ENCODE results near the gene EIF1AX. TPM values are rescaled to one million over a fixed set of nuclear protein-coding genes. Genes with fewer than 3 reads are reported as not detected.

The EIF1AX gene
- total and polyA plus RNA-seq, 2 of the 13 experiments (the other 11 are each of a cell fraction or from before 2014, with no cell fraction given): 35.1 to 82.7 TPM

DNA sequence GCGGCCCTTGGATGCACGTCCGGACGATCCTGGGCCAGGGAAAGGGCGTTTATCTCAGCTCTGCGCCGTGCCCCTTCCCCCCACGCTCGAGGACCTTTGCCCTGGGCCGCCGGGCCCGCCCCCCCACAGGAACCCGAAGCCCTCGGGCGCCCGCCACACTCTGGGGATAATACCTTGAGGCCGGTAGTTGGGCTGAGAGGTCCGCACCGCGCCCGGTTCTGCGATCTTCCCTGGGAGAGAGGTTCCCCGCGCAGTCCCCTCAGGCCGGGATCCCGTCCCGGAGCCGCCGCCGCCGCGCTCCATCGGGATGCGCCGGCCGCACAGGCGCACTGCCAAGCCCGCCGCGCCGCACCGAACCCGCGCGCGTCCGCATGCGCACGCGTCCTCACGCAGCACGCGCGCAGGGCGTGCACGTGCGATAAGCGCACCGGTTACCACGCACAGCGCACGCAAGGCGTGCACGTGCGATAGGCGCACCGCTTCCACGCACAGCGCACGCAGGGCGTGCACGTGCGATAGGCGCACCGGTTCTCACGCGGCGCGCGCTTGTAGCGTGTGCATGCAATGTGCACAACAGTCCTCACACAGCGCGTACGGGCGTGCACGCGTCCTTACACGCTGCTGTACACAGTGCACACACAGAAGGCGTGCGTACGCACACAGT lies 24.9 kb downstream of the EIF1AX start, which contains the start of gene MAP7D2 (continued):
- TF ChIP-seq, protein P1, sequence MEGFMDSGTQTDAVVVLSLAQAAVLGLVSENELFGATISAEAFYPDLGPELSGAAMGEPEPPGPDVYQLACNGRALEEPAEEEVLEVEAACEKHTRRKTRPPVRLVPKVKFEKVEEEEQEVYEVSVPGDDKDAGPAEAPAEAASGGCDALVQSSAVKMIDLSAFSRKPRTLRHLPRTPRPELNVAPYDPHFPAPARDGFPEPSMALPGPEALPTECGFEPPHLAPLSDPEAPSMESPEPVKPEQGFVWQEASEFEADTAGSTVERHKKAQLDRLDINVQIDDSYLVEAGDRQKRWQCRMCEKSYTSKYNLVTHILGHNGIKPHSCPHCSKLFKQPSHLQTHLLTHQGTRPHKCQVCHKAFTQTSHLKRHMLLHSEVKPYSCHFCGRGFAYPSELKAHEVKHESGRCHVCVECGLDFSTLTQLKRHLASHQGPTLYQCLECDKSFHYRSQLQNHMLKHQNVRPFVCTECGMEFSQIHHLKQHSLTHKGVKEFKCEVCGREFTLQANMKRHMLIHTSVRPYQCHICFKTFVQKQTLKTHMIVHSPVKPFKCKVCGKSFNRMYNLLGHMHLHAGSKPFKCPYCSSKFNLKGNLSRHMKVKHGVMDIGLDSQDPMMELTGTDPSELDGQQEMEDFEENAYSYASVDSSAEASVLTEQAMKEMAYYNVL (CRISPR knock-in tag; IDR thresholded peaks at IDR 0.05; ENCODE audit: borderline replicate concordance): no peak
- peak; percentile 65 for TF ChIP-seq RBFOX2 (IDR thresholded peaks at IDR 0.05; ENCODE audit: low read depth, low read length)
- no peak for TF ChIP-seq HOXA5 (CRISPR knock-in tag; IDR thresholded peaks at IDR 0.05)
- TF ChIP-seq ZBTB33 (CRISPR knock-in tag; IDR thresholded peaks at IDR 0.05): peak; percentile 94
- no peak for TF ChIP-seq ZMAT5 (CRISPR knock-in tag; IDR thresholded peaks at IDR 0.05; ENCODE audit: borderline replicate concordance, low read depth)
- TF ChIP-seq ZNF549 (CRISPR knock-in tag; IDR thresholded peaks at IDR 0.05): no peak
- no peak for TF ChIP-seq ZNF350 (CRISPR knock-in tag; IDR thresholded peaks at IDR 0.05; ENCODE audit: borderline replicate concordance, low read depth)
- TF ChIP-seq ZSCAN30 (CRISPR knock-in tag; IDR thresholded peaks at IDR 0.05): no peak
- TF ChIP-seq ZFY (CRISPR knock-in tag; IDR thresholded peaks at IDR 0.05): no peak
- no peak for TF ChIP-seq ZNF382 (CRISPR knock-in tag; IDR thresholded peaks at IDR 0.05; ENCODE audit: borderline replicate concordance)
- no peak for TF ChIP-seq TBP (CRISPR knock-in tag; IDR thresholded peaks at IDR 0.05)
- no peak for TF ChIP-seq SNAPC5 (CRISPR knock-in tag; IDR thresholded peaks at IDR 0.05; ENCODE audit: borderline replicate concordance)
- no peak for TF ChIP-seq ATF7-NPFF (CRISPR knock-in tag; IDR thresholded peaks at IDR 0.05; ENCODE audit: low read depth)
- no peak for TF ChIP-seq IKZF4 (CRISPR knock-in tag; IDR thresholded peaks at IDR 0.05; ENCODE audit: borderline replicate concordance, low read depth, not compliant biosample characterization)
- TF ChIP-seq SAP130 (CRISPR knock-in tag; IDR thresholded peaks at IDR 0.05; ENCODE audit: low read depth): no peak
- TF ChIP-seq PRPF4 (IDR thresholded peaks at IDR 0.05; ENCODE audit: low read depth, low read length, poor library complexity, severe bottlenecking): no peak
- TF ChIP-seq, protein P2, sequence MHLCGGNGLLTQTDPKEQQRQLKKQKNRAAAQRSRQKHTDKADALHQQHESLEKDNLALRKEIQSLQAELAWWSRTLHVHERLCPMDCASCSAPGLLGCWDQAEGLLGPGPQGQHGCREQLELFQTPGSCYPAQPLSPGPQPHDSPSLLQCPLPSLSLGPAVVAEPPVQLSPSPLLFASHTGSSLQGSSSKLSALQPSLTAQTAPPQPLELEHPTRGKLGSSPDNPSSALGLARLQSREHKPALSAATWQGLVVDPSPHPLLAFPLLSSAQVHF (CRISPR knock-in tag; IDR thresholded peaks at IDR 0.05): no peak; the same call in 1 of the 2 replicates
- TF ChIP-seq FOXP1 (IDR thresholded peaks at IDR 0.05): no peak
- TF ChIP-seq FOXP1 (CRISPR knock-in tag; IDR thresholded peaks at IDR 0.05): no peak
- no peak for TF ChIP-seq EED (CRISPR knock-in tag; IDR thresholded peaks at IDR 0.05)
- peak; percentile 58; the same call in 1 of the 2 replicates for TF ChIP-seq ZSCAN21 (CRISPR knock-in tag; IDR thresholded peaks at IDR 0.05; ENCODE audit: borderline replicate concordance)
- no peak for TF ChIP-seq ZSCAN25 (CRISPR knock-in tag; IDR thresholded peaks at IDR 0.05)
- TF ChIP-seq ZBTB7B (CRISPR knock-in tag; IDR thresholded peaks at IDR 0.05): no peak
- TF ChIP-seq, protein P3, sequence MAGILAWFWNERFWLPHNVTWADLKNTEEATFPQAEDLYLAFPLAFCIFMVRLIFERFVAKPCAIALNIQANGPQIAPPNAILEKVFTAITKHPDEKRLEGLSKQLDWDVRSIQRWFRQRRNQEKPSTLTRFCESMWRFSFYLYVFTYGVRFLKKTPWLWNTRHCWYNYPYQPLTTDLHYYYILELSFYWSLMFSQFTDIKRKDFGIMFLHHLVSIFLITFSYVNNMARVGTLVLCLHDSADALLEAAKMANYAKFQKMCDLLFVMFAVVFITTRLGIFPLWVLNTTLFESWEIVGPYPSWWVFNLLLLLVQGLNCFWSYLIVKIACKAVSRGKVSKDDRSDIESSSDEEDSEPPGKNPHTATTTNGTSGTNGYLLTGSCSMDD (CRISPR knock-in tag; IDR thresholded peaks at IDR 0.05): no peak
- TF ChIP-seq CCDC6 (CRISPR knock-in tag; IDR thresholded peaks at IDR 0.05): peak; percentile 34; the same call in 1 of the 2 replicates
